ENCODE measurements around the gene KIAA1755.

KIAA1755 gene

DNA sequence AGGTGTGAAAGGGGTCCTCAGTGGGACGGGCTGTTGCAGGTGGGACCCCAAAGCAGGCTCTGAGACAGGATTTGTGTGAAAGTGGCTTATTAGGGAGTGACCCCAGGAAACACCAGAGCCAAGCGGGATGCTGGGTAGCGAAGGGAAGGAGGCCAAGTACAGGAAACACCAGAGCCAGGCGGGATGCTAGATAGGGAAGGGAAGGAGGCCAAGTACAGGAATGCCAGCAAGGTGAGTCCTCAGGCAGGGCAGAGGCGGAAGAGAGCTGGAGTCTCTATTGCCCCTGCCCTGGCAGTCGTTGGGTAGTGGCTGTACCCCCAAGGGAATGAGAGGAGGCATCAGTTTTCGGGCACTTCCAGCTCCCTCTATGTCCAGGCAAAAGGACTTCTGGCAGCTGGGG, 65.0 kb downstream of the KIAA1755 start:
- Histone ChIP-seq H3K4me2 (ENCODE audit: low read length) (no peak overlapping the region), H4K12ac (ENCODE audit: low read depth, low read length) (no peak overlapping the region), H3K23ac (ENCODE audit: low read length) (no peak overlapping the region), H2AK5ac (ENCODE audit: low read length) (no peak overlapping the region), H3K18ac (ENCODE audit: low read length) (no peak overlapping the region), H4K91ac (ENCODE audit: low read depth, low read length) (no peak overlapping the region), H3K4me3 (ENCODE audit: low read depth, low read length) (no peak overlapping the region), H3K14ac (ENCODE audit: low read length) (no peak overlapping the region), H2AFZ (ENCODE audit: insufficient read depth, low read length, poor library complexity) (no peak overlapping the region), H2BK5ac (ENCODE audit: low read depth, low read length, poor library complexity) (no peak overlapping the region), H3K9ac (ENCODE audit: low read length) (no peak overlapping the region), H3K27me3 (ENCODE audit: insufficient read depth, low read length) (no peaks in the 10 kb centered on the region), H3K9me3 (ENCODE audit: insufficient read depth, low read depth, low read length) (no peaks in the 10 kb centered on the region), H4K8ac (ENCODE audit: low read depth, low read length) (no peak overlapping the region), H3K79me1 (ENCODE audit: low read length) (peaks cover 40% of the 10 kb centered on the region), H3K4ac (ENCODE audit: low read depth, low read length) (no peak overlapping the region), H3K27ac (ENCODE audit: low read depth, low read length) (no peak overlapping the region), H3K36me3 (ENCODE audit: control insufficient read depth in 1 of 2, insufficient read depth in 2 of 2, low read length in 2 of 2) (no peaks in the 10 kb centered on the region), H2BK12ac (ENCODE audit: low read length) (no peak overlapping the region), H3K79me2 (ENCODE audit: control insufficient read depth, insufficient read depth, low read length, poor library complexity) (no peaks in the 10 kb centered on the region), H3K4me1 (ENCODE audit: control insufficient read depth in 1 of 2, insufficient read depth in 2 of 2, low read length in 2 of 2) (peaks cover 26 to 35% of the 10 kb centered on the region in 2 experiments), H2BK120ac (ENCODE audit: insufficient read depth, low read length, poor library complexity) (no peak overlapping the region)
- DNase-seq = no peak
- WGBS (ENCODE audit: extremely low coverage, insufficient coverage, insufficient read length) = no CpG with 5 or more reads among the region's 7 CpGs

DNA sequence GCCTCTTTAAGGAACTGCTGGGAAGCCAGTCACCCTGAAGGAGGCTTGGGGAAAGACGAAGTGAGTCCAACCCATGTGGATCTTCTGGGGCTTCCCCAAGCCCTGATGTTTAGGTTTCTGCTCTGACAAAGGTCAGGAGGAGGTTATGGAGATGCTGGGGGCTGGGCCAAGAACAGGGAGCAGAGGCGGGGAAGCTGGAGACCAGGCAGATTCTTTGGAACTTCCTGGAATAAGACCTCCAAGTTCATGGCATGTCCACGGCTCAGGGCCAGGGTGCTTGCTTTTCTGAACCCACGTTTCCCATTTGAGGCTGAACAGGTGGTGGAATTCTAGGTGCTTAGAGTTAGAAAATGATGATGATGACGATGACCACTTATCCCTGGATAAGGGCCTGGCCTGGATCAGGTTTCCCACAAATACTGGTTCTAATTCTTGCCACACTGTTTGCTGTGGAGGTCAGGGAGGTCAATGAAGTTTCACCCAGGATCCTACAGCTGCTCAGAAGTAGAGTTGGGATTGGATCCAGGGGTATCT, 65.5 kb downstream of the KIAA1755 start:
- Histone ChIP-seq H3K27ac (ENCODE audit: low read depth, low read length) (no peak overlapping the region), H3K79me1 (ENCODE audit: low read length) (peaks cover 39% of the 10 kb centered on the region), H3K23ac (ENCODE audit: low read length) (no peak overlapping the region), H2BK5ac (ENCODE audit: low read depth, low read length, poor library complexity) (no peak overlapping the region), H4K8ac (ENCODE audit: low read depth, low read length) (no peak overlapping the region), H2AFZ (ENCODE audit: insufficient read depth, low read length, poor library complexity) (no peak overlapping the region), H3K4me2 (ENCODE audit: low read length) (no peak overlapping the region), H3K9ac (ENCODE audit: low read length) (no peak overlapping the region), H3K79me2 (ENCODE audit: control insufficient read depth, insufficient read depth, low read length, poor library complexity) (no peaks in the 10 kb centered on the region), H3K14ac (ENCODE audit: low read length) (no peak overlapping the region), H2AK5ac (ENCODE audit: low read length) (no peak overlapping the region), H2BK120ac (ENCODE audit: insufficient read depth, low read length, poor library complexity) (no peak overlapping the region), H3K9me3 (ENCODE audit: insufficient read depth, low read depth, low read length) (no peaks in the 10 kb centered on the region), H4K12ac (ENCODE audit: low read depth, low read length) (no peak overlapping the region), H3K27me3 (ENCODE audit: insufficient read depth, low read length) (no peaks in the 10 kb centered on the region), H3K4ac (ENCODE audit: low read depth, low read length) (no peak overlapping the region), H3K36me3 (ENCODE audit: control insufficient read depth in 1 of 2, insufficient read depth in 2 of 2, low read length in 2 of 2) (no peaks in the 10 kb centered on the region), H2BK12ac (ENCODE audit: low read length) (no peak overlapping the region), H3K4me1 (ENCODE audit: control insufficient read depth in 1 of 2, insufficient read depth in 2 of 2, low read length in 2 of 2) (peaks cover 26 to 34% of the 10 kb centered on the region in 2 experiments), H3K4me3 (ENCODE audit: low read depth, low read length) (no peak overlapping the region), H4K91ac (ENCODE audit: low read depth, low read length) (no peak overlapping the region), H3K18ac (ENCODE audit: low read length) (no peak overlapping the region)
- no peak for DNase-seq
- WGBS (ENCODE audit: extremely low coverage, insufficient coverage, insufficient read length) = no CpG with 5 or more reads among the region's 5 CpGs

DNA sequence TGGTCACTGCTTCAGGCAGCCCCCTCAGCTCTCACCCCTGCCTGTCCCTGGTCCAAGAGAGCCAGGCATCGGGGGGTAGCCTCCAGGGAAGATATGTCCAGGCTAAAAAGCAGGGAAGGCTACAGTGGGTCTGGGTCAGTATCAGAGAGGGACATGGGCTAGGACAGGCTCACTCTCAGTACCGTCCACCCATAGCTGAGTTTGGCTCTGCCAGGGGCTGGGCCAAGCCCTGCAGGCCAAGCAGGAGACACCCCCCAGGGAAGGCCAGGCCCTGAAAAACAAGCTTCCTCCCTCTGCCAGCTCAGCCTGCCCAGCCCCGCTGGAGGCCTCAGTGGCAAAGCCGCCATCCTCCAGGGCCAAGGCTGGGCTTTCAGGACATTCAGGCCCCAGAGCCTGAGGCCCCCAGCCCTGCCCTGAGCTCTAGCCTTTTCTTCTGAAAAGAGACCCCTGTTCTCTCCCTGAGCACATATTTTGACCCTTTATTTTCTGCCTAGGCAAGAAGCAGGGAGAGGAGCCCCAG, 66.9 kb downstream of the KIAA1755 start:
- H2BK12ac ChIP-seq (ENCODE audit: low read length) = peak overlapping the region; percentile 12

DNA sequence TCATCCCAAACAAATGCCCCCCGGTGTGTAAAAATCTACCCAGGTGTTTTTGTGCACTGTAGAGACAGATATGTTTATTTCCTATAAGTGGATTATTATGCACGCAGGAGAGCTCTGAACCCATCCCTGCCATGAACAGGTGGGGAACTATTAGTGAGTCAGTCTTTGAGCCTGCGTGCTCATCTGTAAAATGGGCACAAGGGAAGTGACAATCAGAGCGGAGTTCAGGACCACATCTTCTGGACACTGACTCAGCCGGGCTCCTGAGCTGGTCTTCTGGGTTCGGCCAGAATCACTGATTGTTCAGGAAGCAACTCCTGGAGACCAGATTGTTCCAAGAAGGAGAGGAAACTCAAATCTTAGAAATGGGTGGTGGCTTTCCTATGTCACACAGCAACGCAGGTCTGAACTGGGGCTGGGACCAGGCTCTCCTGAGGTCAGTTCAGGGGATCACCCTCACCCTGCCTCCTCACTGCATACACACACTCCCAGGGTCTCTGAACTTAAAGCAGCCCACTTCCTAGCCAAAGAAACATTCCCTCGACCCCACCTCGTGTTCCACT, 68.1 kb downstream of the KIAA1755 start:
- no peak overlapping the region for H3K9ac ChIP-seq (ENCODE audit: low read length)
- H3K27me3 ChIP-seq (ENCODE audit: insufficient read depth, low read length) = no peaks in the 10 kb centered on the region
- no peak overlapping the region for H2AFZ ChIP-seq (ENCODE audit: insufficient read depth, low read length, poor library complexity)
- no CpG with 5 or more reads among the region's 9 CpGs for WGBS (ENCODE audit: extremely low coverage, insufficient coverage, insufficient read length)
- H2BK5ac ChIP-seq (ENCODE audit: low read depth, low read length, poor library complexity) = no peak overlapping the region
- peak overlapping the region; percentile 45 for H4K91ac ChIP-seq (ENCODE audit: low read depth, low read length)
- H3K23ac ChIP-seq (ENCODE audit: low read length) = no peak overlapping the region
- H3K4ac ChIP-seq (ENCODE audit: low read depth, low read length) = no peak overlapping the region
- no peaks in the 10 kb centered on the region for H3K36me3 ChIP-seq (ENCODE audit: control insufficient read depth in 1 of 2, insufficient read depth in 2 of 2, low read length in 2 of 2)
- no peak overlapping the region for H3K18ac ChIP-seq (ENCODE audit: low read length)
- peaks cover 14 to 27% of the 10 kb centered on the region in 2 experiments for H3K4me1 ChIP-seq (ENCODE audit: control insufficient read depth in 1 of 2, insufficient read depth in 2 of 2, low read length in 2 of 2)
- no peak overlapping the region for H3K4me3 ChIP-seq (ENCODE audit: low read depth, low read length)
- H4K8ac ChIP-seq (ENCODE audit: low read depth, low read length) = no peak overlapping the region
- DNase-seq = no peak
- no peak overlapping the region for H3K14ac ChIP-seq (ENCODE audit: low read length)
- H3K79me1 ChIP-seq (ENCODE audit: low read length) = peaks cover 29% of the 10 kb centered on the region
- H4K12ac ChIP-seq (ENCODE audit: low read depth, low read length) = no peak overlapping the region
- peak overlapping the region; percentile 70 for H2AK5ac ChIP-seq (ENCODE audit: low read length)
- H3K27ac ChIP-seq (ENCODE audit: low read depth, low read length) = no peak overlapping the region
- H3K79me2 ChIP-seq (ENCODE audit: control insufficient read depth, insufficient read depth, low read length, poor library complexity) = no peaks in the 10 kb centered on the region
- no peaks in the 10 kb centered on the region for H3K9me3 ChIP-seq (ENCODE audit: insufficient read depth, low read depth, low read length)
- peak overlapping the region; percentile 32 for H2BK120ac ChIP-seq (ENCODE audit: insufficient read depth, low read length, poor library complexity)
- peak overlapping the region; percentile 70 for H2BK12ac ChIP-seq (ENCODE audit: low read length)
- H3K4me2 ChIP-seq (ENCODE audit: low read length) = no peak overlapping the region

More for the DNA sequence above, 66.9 kb downstream of the KIAA1755 start:
- no CpG with 5 or more reads among the region's 4 CpGs for WGBS (ENCODE audit: extremely low coverage, insufficient coverage, insufficient read length)
- Histone ChIP-seq H2BK5ac (ENCODE audit: low read depth, low read length, poor library complexity) (no peak overlapping the region), H2AFZ (ENCODE audit: insufficient read depth, low read length, poor library complexity) (no peak overlapping the region), H3K14ac (ENCODE audit: low read length) (no peak overlapping the region), H3K27ac (ENCODE audit: low read depth, low read length) (no peak overlapping the region), H4K8ac (ENCODE audit: low read depth, low read length) (no peak overlapping the region), H3K9ac (ENCODE audit: low read length) (no peak overlapping the region), H2AK5ac (ENCODE audit: low read length) (peak overlapping the region; percentile 73), H3K27me3 (ENCODE audit: insufficient read depth, low read length) (no peaks in the 10 kb centered on the region), H3K79me1 (ENCODE audit: low read length) (peaks cover 29% of the 10 kb centered on the region), H3K4me1 (ENCODE audit: control insufficient read depth in 1 of 2, insufficient read depth in 2 of 2, low read length in 2 of 2) (peaks cover 19 to 30% of the 10 kb centered on the region in 2 experiments), H4K12ac (ENCODE audit: low read depth, low read length) (no peak overlapping the region), H3K4me2 (ENCODE audit: low read length) (no peak overlapping the region), H3K79me2 (ENCODE audit: control insufficient read depth, insufficient read depth, low read length, poor library complexity) (no peaks in the 10 kb centered on the region), H4K91ac (ENCODE audit: low read depth, low read length) (no peak overlapping the region), H3K4me3 (ENCODE audit: low read depth, low read length) (no peak overlapping the region), H3K18ac (ENCODE audit: low read length) (no peak overlapping the region), H3K23ac (ENCODE audit: low read length) (no peak overlapping the region), H3K9me3 (ENCODE audit: insufficient read depth, low read depth, low read length) (no peaks in the 10 kb centered on the region), H2BK120ac (ENCODE audit: insufficient read depth, low read length, poor library complexity) (no peak overlapping the region), H3K36me3 (ENCODE audit: control insufficient read depth in 1 of 2, insufficient read depth in 2 of 2, low read length in 2 of 2) (no peaks in the 10 kb centered on the region), H3K4ac (ENCODE audit: low read depth, low read length) (no peak overlapping the region)
- no peak for DNase-seq
